ENCODE results near the gene SMAD6. TPM values are rescaled to one million over a fixed set of nuclear protein-coding genes. Genes with fewer than 3 reads are reported as not detected.

Gene SMAD6
- total RNA-seq, 4 donors from 2014 or later = 1.7 to 6.3 (median 3.8) TPM

DNA sequence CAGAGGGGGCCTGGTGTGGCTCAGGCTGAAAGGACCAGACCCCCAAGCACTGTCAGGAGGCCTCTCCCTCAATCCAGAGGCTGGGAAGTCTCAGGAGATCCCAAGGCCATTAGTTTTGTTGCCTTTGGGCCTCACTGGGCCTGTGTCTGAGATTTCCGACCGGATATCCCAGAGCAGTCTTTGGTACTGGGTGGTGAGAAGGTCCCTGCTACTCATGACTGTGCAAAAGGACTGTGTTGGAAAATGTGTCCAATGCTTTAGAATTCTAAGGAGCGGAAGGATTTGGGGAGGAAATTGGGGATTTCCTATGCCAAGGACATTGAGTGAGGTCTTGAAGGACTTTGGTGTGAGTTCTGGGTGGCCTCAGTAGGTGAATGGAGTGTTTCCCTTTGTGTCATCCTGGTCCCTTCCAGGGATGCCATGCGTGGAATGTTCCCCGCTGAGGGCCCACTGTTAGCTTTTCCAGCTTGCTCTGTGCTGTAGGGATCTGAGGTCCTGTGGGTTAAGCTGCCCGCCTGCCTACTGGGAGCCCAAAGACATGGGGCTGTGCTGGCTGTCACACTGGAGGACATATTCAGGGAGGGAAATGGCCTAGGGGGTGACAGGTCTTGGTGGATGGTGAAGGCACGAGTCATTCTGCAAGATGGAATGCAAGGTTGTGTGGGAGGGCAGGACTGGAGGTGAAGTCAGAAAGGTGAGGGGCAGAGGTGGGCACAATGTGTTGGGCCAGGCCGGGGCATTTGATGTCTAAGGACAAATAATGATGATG, 16.4 kb downstream of the SMAD6 start:
- intact Hi-C loops (cut with DNase I) = no loop called here
- DNase-seq = no peak
- 87 to 91% methylated on average over 5 to 8 of the region's 8 CpGs for WGBS, 2 donors

GRCh38 chr15:66719471-66719870, 17.4 kb downstream of the SMAD6 start:
- Histone ChIP-seq H3K9me3 (no peaks in the 10 kb centered on the region), H3K36me3 (peaks cover 0 to 5% (median 0%) of the 10 kb centered on the region in 3 donors), H3K27ac (peak overlapping the region in 1 of 4 donors; percentile 9), H3K4me3 (no peak overlapping the region), H3K27me3 (no peaks in the 10 kb centered on the region), H3K4me1 (peaks cover 0 to 40% (median 13%) of the 10 kb centered on the region in 3 donors)
- intact Hi-C loops (cut with DNase I) = no loop called here
- no peak for TF ChIP-seq CTCF (IDR thresholded peaks at IDR 0.05)
- TF ChIP-seq POLR2A (IDR thresholded peaks at IDR 0.05) = no peak
- no peak for DNase-seq
- 89 to 90% methylated on average over 6 to 8 of the region's 10 CpGs for WGBS, 2 donors

More for the DNA sequence above, 16.4 kb downstream of the SMAD6 start:
- no peak overlapping the region for H3K27ac ChIP-seq
- H3K27me3 ChIP-seq = no peaks in the 10 kb centered on the region
- no peak overlapping the region for H3K4me3 ChIP-seq
- peaks cover 0 to 5% (median 0%) of the 10 kb centered on the region in 3 donors for H3K36me3 ChIP-seq
- TF ChIP-seq POLR2A (IDR thresholded peaks at IDR 0.05) (no peak), CTCF (IDR thresholded peaks at IDR 0.05) (no peak)
- peaks cover 0 to 46% (median 16%) of the 10 kb centered on the region in 3 donors for H3K4me1 ChIP-seq
- no peaks in the 10 kb centered on the region for H3K9me3 ChIP-seq

DNA sequence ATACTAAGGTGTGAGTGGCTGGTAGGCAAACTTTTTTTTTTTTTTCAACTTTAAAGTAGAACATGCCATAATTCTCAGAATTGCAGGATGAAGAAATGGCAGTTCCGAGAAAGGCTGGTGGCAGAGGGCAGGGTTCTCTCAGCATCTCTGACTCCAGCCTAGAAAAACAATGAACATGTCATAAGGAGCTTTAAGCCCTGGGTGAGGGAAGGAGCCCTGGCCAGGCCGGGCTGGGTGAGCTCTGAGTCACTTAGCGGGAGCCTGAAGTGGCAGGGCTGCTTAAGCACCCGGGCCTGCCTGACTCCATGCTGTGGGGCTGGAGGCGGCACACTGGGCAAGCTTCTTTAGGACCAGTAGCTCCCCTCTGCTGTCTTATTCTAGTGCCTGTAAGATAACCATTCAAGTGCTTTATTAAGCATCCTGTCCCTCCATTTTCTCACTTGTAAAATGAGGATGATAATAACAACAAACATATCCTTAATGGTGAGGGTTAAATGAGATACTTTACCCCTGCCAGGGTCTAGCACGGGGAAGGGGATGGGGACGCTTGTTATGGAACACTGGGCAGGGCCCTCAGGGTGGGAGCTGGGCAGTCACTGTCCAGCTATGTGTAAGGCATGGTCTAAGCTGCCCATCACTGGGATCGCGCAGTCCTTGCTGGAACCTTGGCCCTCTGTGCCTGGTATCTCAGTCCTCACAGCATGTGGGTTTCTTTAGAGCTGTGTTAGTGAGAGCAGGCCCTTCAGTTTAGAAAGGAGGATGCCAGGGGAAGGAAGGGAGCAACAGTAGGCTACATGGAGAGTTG, 18.4 kb downstream of the SMAD6 start:
- TF ChIP-seq POLR2A (IDR thresholded peaks at IDR 0.05) = no peak
- TF ChIP-seq CTCF (IDR thresholded peaks at IDR 0.05) = no peak
- 61 to 64% methylated on average over 6 to 9 of the region's 9 CpGs for WGBS, 2 donors
- peak overlapping the region in 1 of 4 donors; percentile 25 for H3K27ac ChIP-seq
- H3K4me3 ChIP-seq = no peak overlapping the region
- no peaks in the 10 kb centered on the region for H3K27me3 ChIP-seq
- no peak for DNase-seq
- peaks cover 0 to 5% (median 0%) of the 10 kb centered on the region in 3 donors for H3K36me3 ChIP-seq
- no peaks in the 10 kb centered on the region for H3K9me3 ChIP-seq
- intact Hi-C loops (cut with DNase I) = no loop called here
- H3K4me1 ChIP-seq = peaks cover 0 to 40% (median 17%) of the 10 kb centered on the region in 3 donors

GRCh38 chr15:66721020-66721419, 19.0 kb downstream of the SMAD6 start:
- no peak for DNase-seq
- H3K9me3 ChIP-seq = no peaks in the 10 kb centered on the region
- H3K4me1 ChIP-seq = peaks cover 0 to 38% (median 15%) of the 10 kb centered on the region in 3 donors
- H3K4me3 ChIP-seq = no peak overlapping the region
- WGBS, 2 donors = 84 to 92% methylated on average over 8 of the region's 8 CpGs
- TF ChIP-seq CTCF (IDR thresholded peaks at IDR 0.05) (no peak), POLR2A (IDR thresholded peaks at IDR 0.05) (no peak)
- intact Hi-C loops (cut with DNase I) = no loop called here
- H3K27me3 ChIP-seq = no peaks in the 10 kb centered on the region
- H3K27ac ChIP-seq = no peak overlapping the region
- peaks cover 0 to 5% (median 0%) of the 10 kb centered on the region in 3 donors for H3K36me3 ChIP-seq

GRCh38 chr15:66721501-66721937, 19.5 kb downstream of the SMAD6 start:
- Histone ChIP-seq H3K27ac (no peak overlapping the region), H3K36me3 (peaks cover 0 to 5% (median 0%) of the 10 kb centered on the region in 3 donors)

More at GRCh38 chr15:66721501-66721937, 19.5 kb downstream of the SMAD6 start:
- Histone ChIP-seq H3K27me3 (no peaks in the 10 kb centered on the region), H3K9me3 (no peaks in the 10 kb centered on the region), H3K4me1 (peaks cover 0 to 33% (median 15%) of the 10 kb centered on the region in 3 donors), H3K4me3 (no peak overlapping the region)
- WGBS, 2 donors = 59 to 76% methylated on average over 3 to 4 of the region's 4 CpGs
- no peak for TF ChIP-seq CTCF (IDR thresholded peaks at IDR 0.05)
- no peak for TF ChIP-seq POLR2A (IDR thresholded peaks at IDR 0.05)
- intact Hi-C loops (cut with DNase I) = no loop called here
- no peak for DNase-seq
